Activated CD8-positive, alpha-beta memory T cell treated with anti-CD3 and anti-CD28 coated beads, Interleukin-2, amount 50 U/mL, for 1 hour (primary cell): ENCODE data around the gene DCAF11.

ENCODE experiments used
- DNase-seq: peaks from one replicate; pipeline ENCODE4 v3.0.0-alpha.2; 2020; ENCODE audit errors: extremely low read depth

Gene DCAF11

GRCh38 chr14:24114532-24115421, at the start of gene DCAF11, which contains the start of gene NRL:
Gene DCAF11, plus strand, starts transcription at chr14:24114777. Its CDS starts 818 bp downstream, at chr14:24115595.
Gene NRL, minus strand, starts transcription at chr14:24114949. Its CDS starts 32,101 bp downstream, at chr14:24082848.
- DNase-seq = peak; percentile 99

- DNase-seq = no peak
These were observed 49.7 kb upstream of the DCAF11 start for GRCh38 chr14:24064856-24065255.

- no peak for DNase-seq
These were observed 49.2 kb upstream of the DCAF11 start for GRCh38 chr14:24065408-24065807.

GRCh38 chr14:24066496-24067132, 48.0 kb upstream of the DCAF11 start:
- DNase-seq = no peak

GRCh38 chr14:24067133-24068082, 47.2 kb upstream of the DCAF11 start:
- no peak for DNase-seq

GRCh38 chr14:24068711-24069410, 45.7 kb upstream of the DCAF11 start:
- DNase-seq = no peak

- DNase-seq = no peak
These were observed 45.2 kb upstream of the DCAF11 start for GRCh38 chr14:24069411-24069735.

GRCh38 chr14:24070285-24071143, 44.1 kb upstream of the DCAF11 start:
- DNase-seq = no peak

GRCh38 chr14:24071144-24071697, 43.4 kb upstream of the DCAF11 start, which contains the start of gene CPNE6:
Gene CPNE6, plus strand, starts transcription at chr14:24071562. Its CDS starts 1,375 bp downstream, at chr14:24072937.
- DNase-seq = no peak

GRCh38 chr14:24071836-24072430, 42.6 kb upstream of the DCAF11 start:
- DNase-seq = no peak

GRCh38 chr14:24072436-24072835, 42.1 kb upstream of the DCAF11 start:
- DNase-seq = no peak

- DNase-seq = no peak
These were observed 41.4 kb upstream of the DCAF11 start for GRCh38 chr14:24072881-24073877.

- no peak for DNase-seq
These were observed 39.7 kb upstream of the DCAF11 start for GRCh38 chr14:24074625-24075484.

GRCh38 chr14:24075485-24076301, 38.9 kb upstream of the DCAF11 start:
- DNase-seq = no peak

GRCh38 chr14:24076302-24076601, 38.3 kb upstream of the DCAF11 start:
- no peak for DNase-seq

- no peak for DNase-seq
These were observed 37.5 kb upstream of the DCAF11 start for GRCh38 chr14:24077086-24077485.

- DNase-seq = no peak
These were observed 36.4 kb upstream of the DCAF11 start for GRCh38 chr14:24078146-24078545.
